ENCODE results near the gene RAI2.

DNA sequence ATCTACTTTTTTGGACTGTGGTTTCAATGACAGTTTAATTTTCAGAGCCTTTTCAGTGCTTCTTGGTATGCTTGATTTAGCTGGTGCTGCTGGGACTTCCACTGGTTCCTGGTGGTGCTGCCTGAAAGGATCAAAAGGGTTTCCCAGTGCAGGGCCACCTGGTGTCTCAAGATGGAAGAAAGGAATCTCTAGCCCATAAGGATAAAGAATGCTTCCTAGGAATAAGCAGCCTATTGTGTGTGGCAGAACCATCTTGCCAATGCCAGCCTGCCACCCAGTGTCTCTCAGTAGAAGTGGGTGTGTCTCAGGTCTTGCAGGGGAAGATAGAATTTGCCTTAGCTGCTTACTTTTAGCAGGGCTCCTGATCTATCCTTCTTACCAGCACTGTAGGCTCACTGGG is 15.0 kb upstream of the RAI2 start:
- TF ChIP-seq, protein P1, sequence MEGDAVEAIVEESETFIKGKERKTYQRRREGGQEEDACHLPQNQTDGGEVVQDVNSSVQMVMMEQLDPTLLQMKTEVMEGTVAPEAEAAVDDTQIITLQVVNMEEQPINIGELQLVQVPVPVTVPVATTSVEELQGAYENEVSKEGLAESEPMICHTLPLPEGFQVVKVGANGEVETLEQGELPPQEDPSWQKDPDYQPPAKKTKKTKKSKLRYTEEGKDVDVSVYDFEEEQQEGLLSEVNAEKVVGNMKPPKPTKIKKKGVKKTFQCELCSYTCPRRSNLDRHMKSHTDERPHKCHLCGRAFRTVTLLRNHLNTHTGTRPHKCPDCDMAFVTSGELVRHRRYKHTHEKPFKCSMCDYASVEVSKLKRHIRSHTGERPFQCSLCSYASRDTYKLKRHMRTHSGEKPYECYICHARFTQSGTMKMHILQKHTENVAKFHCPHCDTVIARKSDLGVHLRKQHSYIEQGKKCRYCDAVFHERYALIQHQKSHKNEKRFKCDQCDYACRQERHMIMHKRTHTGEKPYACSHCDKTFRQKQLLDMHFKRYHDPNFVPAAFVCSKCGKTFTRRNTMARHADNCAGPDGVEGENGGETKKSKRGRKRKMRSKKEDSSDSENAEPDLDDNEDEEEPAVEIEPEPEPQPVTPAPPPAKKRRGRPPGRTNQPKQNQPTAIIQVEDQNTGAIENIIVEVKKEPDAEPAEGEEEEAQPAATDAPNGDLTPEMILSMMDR (IDR thresholded peaks at IDR 0.05; ENCODE audit: low read depth, low read length), result no peak
- TF ChIP-seq POLR2A (IDR thresholded peaks at IDR 0.05; ENCODE audit: extremely low read depth, insufficient read length) (no peak), MYC (IDR thresholded peaks at IDR 0.05; ENCODE audit: low read depth, low read length) (no peak)
- TF ChIP-seq, protein P2, sequence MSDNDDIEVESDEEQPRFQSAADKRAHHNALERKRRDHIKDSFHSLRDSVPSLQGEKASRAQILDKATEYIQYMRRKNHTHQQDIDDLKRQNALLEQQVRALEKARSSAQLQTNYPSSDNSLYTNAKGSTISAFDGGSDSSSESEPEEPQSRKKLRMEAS (IDR thresholded peaks at IDR 0.05; ENCODE audit: low read depth, low read length), result no peak

Measured in NB4 (cell line).